ENCODE results near the gene CDHR2.

CDHR2 gene

GRCh38 chr5:176528301-176528700 lies 20.8 kb upstream of the CDHR2 start:
- no peak overlapping the region for H3K4me3 ChIP-seq (ENCODE audit: low read depth, low read length)
- TF ChIP-seq CTCF (IDR thresholded peaks at IDR 0.05; ENCODE audit: control insufficient read depth, extremely low read depth, insufficient read depth): no peak
- no peak for DNase-seq (ENCODE audit: low read depth)

GRCh38 chr5:176528761-176529115 lies 20.4 kb upstream of the CDHR2 start:
- no peak for DNase-seq (ENCODE audit: low read depth)
- no peak for TF ChIP-seq CTCF (IDR thresholded peaks at IDR 0.05; ENCODE audit: control insufficient read depth, extremely low read depth, insufficient read depth)

GRCh38 chr5:176529116-176529740 lies 19.9 kb upstream of the CDHR2 start:
- H3K4me3 ChIP-seq (ENCODE audit: low read depth, low read length): no peak overlapping the region
- DNase-seq (ENCODE audit: low read depth): no peak
- no peak for TF ChIP-seq CTCF (IDR thresholded peaks at IDR 0.05; ENCODE audit: control insufficient read depth, extremely low read depth, insufficient read depth)

More at GRCh38 chr5:176528761-176529115, 20.4 kb upstream of the CDHR2 start:
- H3K4me3 ChIP-seq (ENCODE audit: low read depth, low read length): no peak overlapping the region

DNA sequence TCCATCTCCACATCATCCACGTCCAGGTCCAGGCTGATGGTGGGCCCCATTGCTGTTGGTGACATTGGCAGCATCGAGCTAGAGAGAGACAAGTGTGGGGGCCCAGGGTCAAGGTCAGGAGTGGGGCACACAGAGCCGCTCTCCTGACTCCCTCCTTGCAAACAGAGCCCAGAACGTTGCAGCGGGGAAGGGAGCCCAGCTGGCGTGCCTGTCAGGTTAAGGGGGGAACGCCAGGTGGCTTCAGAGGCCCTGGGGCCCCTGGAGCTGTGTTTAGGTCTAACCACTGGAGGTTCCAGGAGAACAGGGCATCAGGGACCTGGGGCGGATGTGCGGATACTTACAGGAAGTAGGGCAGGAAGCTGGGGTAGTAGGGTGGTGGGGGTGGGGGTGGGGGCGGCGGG lies 19.4 kb upstream of the CDHR2 start:
- DNase-seq (ENCODE audit: low read depth): no peak
- TF ChIP-seq CTCF (IDR thresholded peaks at IDR 0.05; ENCODE audit: control insufficient read depth, extremely low read depth, insufficient read depth): no peak
- H3K4me3 ChIP-seq (ENCODE audit: low read depth, low read length): no peak overlapping the region

DNA sequence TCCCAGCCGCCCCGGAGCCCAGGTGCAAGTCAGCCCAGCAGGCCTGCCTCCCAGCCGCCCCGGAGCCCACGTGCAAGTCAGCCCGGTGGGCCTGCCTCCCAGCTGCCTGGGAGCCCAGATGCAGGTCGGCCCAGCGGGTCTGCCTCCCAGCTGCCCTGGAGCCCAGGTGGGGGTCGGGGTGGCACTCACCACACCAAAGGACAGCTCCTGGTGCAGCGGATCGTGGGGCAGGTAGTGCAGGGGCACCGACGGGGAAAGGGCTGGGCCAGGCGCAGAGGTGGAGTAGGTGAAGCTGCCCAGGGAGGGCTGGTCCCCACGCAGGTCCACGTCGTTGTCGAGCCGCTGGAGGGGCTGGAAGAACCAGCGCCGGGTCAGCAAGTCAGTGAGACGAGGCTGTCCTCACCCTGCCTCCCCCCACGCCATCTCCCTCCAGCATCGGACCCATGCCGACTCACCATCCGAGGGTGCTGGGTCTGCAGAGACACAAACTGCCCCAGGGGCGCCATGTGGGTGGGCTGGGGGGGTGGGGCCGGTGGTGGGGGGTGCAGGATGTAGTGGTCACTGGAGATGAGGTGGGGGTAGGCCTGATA lies 18.7 kb upstream of the CDHR2 start:
- no peak overlapping the region for H3K4me3 ChIP-seq (ENCODE audit: low read depth, low read length)
- DNase-seq (ENCODE audit: low read depth): no peak
- no peak for TF ChIP-seq CTCF (IDR thresholded peaks at IDR 0.05; ENCODE audit: control insufficient read depth, extremely low read depth, insufficient read depth)

- no peak for DNase-seq (ENCODE audit: low read depth)
- TF ChIP-seq CTCF (IDR thresholded peaks at IDR 0.05; ENCODE audit: control insufficient read depth, extremely low read depth, insufficient read depth): no peak
- H3K4me3 ChIP-seq (ENCODE audit: low read depth, low read length): no peak overlapping the region
Measured at GRCh38 chr5:176530983-176531901, 17.9 kb upstream of the CDHR2 start.

All from LNCaP clone FGC (cell line).